ENCODE results near the gene PATJ. TPM values are rescaled to one million over a fixed set of nuclear protein-coding genes. Genes with fewer than 3 reads are reported as not detected.

PATJ gene
- polyA plus RNA-seq, 1 donor from 2014 or later: 7.8 TPM

DNA sequence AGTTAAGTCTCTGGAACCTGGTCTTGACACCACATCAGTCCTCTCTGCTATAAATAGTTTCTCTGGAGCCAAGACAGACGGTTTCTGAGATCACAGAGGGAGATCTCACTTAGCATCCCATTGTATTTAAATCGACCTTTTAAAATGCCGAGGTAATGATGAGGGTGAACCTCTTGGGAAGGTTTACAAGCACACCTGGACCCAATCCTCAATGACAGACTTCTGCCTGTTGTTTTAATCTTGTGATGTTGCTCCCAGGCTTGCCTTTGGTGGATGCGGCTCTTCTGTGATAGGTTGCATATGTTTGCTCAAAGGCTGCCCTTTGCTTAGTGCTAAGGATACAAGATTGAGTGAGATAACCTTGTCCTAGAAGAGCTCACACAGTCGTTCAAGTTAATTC is 347.7 kb downstream of the PATJ start:
- no peaks in the 10 kb centered on the region for H4K20me1 ChIP-seq (ENCODE audit: insufficient read depth)
- H3K9me2 ChIP-seq (ENCODE audit: insufficient read depth, low read length): no peaks in the 10 kb centered on the region
- no peak overlapping the region for H3K9ac ChIP-seq (ENCODE audit: low read length)
- no peaks in the 10 kb centered on the region for H3K36me3 ChIP-seq (ENCODE audit: insufficient read depth, low read length)
- no peaks in the 10 kb centered on the region for H3K9me3 ChIP-seq (ENCODE audit: low read length)
- H3F3A ChIP-seq (ENCODE audit: insufficient read depth, low read length, poor library complexity, severe bottlenecking): no peaks in the 10 kb centered on the region
- no peaks in the 10 kb centered on the region for H3K27me3 ChIP-seq (ENCODE audit: insufficient read depth, low read depth, low read length)
- H3K79me2 ChIP-seq (replicated peaks; ENCODE audit: insufficient read depth, low read length): no peaks in the 10 kb centered on the region
- H3K4me2 ChIP-seq (ENCODE audit: low read length): no peak overlapping the region
- no peak overlapping the region for H3K4me3 ChIP-seq (ENCODE audit: low read length)
- no peak overlapping the region for H3K27ac ChIP-seq (ENCODE audit: low read length)
- H2AFZ ChIP-seq (ENCODE audit: low read depth, low read length): no peak overlapping the region
- TF ChIP-seq CTCF (IDR thresholded peaks at IDR 0.05; ENCODE audit: poor library complexity, severe bottlenecking): no peak
- no peak for TF ChIP-seq RAD21 (conservative IDR thresholded peaks at IDR 0.05)
- no peak for TF ChIP-seq MXI1 (conservative IDR thresholded peaks at IDR 0.05; ENCODE audit: poor library complexity, severe bottlenecking)
- TF ChIP-seq POLR2AphosphoS5 (IDR thresholded peaks at IDR 0.05): no peak
- no peak for TF ChIP-seq SMC3 (conservative IDR thresholded peaks at IDR 0.05; ENCODE audit: poor library complexity)
- TF ChIP-seq TAF1 (IDR thresholded peaks at IDR 0.05; ENCODE audit: low read depth): no peak
- TF ChIP-seq, protein P1, sequence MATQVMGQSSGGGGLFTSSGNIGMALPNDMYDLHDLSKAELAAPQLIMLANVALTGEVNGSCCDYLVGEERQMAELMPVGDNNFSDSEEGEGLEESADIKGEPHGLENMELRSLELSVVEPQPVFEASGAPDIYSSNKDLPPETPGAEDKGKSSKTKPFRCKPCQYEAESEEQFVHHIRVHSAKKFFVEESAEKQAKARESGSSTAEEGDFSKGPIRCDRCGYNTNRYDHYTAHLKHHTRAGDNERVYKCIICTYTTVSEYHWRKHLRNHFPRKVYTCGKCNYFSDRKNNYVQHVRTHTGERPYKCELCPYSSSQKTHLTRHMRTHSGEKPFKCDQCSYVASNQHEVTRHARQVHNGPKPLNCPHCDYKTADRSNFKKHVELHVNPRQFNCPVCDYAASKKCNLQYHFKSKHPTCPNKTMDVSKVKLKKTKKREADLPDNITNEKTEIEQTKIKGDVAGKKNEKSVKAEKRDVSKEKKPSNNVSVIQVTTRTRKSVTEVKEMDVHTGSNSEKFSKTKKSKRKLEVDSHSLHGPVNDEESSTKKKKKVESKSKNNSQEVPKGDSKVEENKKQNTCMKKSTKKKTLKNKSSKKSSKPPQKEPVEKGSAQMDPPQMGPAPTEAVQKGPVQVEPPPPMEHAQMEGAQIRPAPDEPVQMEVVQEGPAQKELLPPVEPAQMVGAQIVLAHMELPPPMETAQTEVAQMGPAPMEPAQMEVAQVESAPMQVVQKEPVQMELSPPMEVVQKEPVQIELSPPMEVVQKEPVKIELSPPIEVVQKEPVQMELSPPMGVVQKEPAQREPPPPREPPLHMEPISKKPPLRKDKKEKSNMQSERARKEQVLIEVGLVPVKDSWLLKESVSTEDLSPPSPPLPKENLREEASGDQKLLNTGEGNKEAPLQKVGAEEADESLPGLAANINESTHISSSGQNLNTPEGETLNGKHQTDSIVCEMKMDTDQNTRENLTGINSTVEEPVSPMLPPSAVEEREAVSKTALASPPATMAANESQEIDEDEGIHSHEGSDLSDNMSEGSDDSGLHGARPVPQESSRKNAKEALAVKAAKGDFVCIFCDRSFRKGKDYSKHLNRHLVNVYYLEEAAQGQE (IDR thresholded peaks at IDR 0.05; ENCODE audit: borderline replicate concordance): no peak
- no peak for TF ChIP-seq EZH2 (IDR thresholded peaks at IDR 0.05; ENCODE audit: borderline replicate concordance, insufficient read depth, low read length, poor library complexity, severe bottlenecking)
- no peak for TF ChIP-seq EP300 (conservative IDR thresholded peaks at IDR 0.05; ENCODE audit: poor library complexity, severe bottlenecking)

DNA sequence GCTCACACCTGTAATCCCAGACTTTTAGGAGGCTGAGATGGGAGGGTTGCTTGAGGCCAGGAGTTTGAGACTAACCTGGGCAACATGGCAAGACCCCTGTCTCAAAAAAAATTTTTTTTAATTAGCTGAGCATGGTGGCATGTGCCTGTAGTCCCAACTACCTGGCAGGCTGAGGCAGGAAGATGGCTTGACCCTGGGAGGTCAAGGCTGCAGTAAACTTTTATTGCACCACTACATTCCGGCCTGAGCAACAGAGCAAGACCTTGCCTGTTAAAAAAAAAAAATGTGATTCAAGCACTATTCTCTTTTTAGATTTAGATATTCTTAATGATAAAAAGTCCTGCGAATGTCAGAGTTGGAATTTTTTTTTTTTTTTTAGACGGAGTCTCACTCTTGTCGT is 349.8 kb downstream of the PATJ start:
- no peak overlapping the region for H3K4me3 ChIP-seq (ENCODE audit: low read length)
- TF ChIP-seq POLR2AphosphoS5 (IDR thresholded peaks at IDR 0.05) (no peak), SMC3 (conservative IDR thresholded peaks at IDR 0.05; ENCODE audit: poor library complexity) (no peak), TAF1 (IDR thresholded peaks at IDR 0.05; ENCODE audit: low read depth) (no peak), CTCF (IDR thresholded peaks at IDR 0.05; ENCODE audit: poor library complexity, severe bottlenecking) (no peak), EZH2 (IDR thresholded peaks at IDR 0.05; ENCODE audit: borderline replicate concordance, insufficient read depth, low read length, poor library complexity, severe bottlenecking) (no peak), RAD21 (conservative IDR thresholded peaks at IDR 0.05) (no peak)
- no peaks in the 10 kb centered on the region for H3K9me3 ChIP-seq (ENCODE audit: low read length)

More for the DNA sequence above, 349.8 kb downstream of the PATJ start:
- H2AFZ ChIP-seq (ENCODE audit: low read depth, low read length): no peak overlapping the region
- no peaks in the 10 kb centered on the region for H4K20me1 ChIP-seq (ENCODE audit: insufficient read depth)
- H3K27me3 ChIP-seq (ENCODE audit: insufficient read depth, low read depth, low read length): no peaks in the 10 kb centered on the region
- no peaks in the 10 kb centered on the region for H3K79me2 ChIP-seq (replicated peaks; ENCODE audit: insufficient read depth, low read length)
- H3K36me3 ChIP-seq (ENCODE audit: insufficient read depth, low read length): no peaks in the 10 kb centered on the region
- H3F3A ChIP-seq (ENCODE audit: insufficient read depth, low read length, poor library complexity, severe bottlenecking): no peaks in the 10 kb centered on the region
- no peak overlapping the region for H3K27ac ChIP-seq (ENCODE audit: low read length)
- no peak overlapping the region for H3K4me2 ChIP-seq (ENCODE audit: low read length)
- H3K9ac ChIP-seq (ENCODE audit: low read length): no peak overlapping the region
- H3K9me2 ChIP-seq (ENCODE audit: insufficient read depth, low read length): no peaks in the 10 kb centered on the region

All from neural cell (in vitro differentiated cells).